A549 (cell line): Measurements from ENCODE around the gene GPR171. TPM values are rescaled to one million over a fixed set of nuclear protein-coding genes. Genes with fewer than 3 reads are reported as not detected.

Experiments
- ATAC-seq, 2 experiments: fragments of 200-7000 bp in 1 of 2; fragments of >200 bp in 1 of 2; cut with Nextera tagmentation in 1 of 2; cut with Tn5 transposase in 1 of 2; 3 replicates each; pipeline versions ENCODE4 v1.8.0 to v1.9.1; 2018 to 2020; ENCODE audit warnings: mild to moderate bottlenecking in 1 of 2, moderate library complexity in 1 of 2
- CTCF ChIA-PET: fragments of 300-600 bp; sonication (Branson Sonifier 250); formaldehyde crosslinking; extraction: SDS; loops from one replicate; lab custom pipeline; 2021; ENCODE audit warnings: antibody characterized with exemption, inconsistent platforms; lab: Yijun Ruan, JAX
- POLR2A ChIA-PET: fragments of 350-600 bp; formaldehyde crosslinking; extraction: SDS; loops from one replicate; lab custom pipeline; 2021; ENCODE audit warnings: antibody characterized with exemption, inconsistent platforms; lab: Yijun Ruan, JAX
- DNase-seq, 2 experiments: peaks; one replicate each; pipeline versions ENCODE4 v3.0.0 to v3.0.0-alpha.2; 2011 to 2016; ENCODE audit warnings: low read depth in 1 of 2, low spot score in 1 of 2
- FAIRE-seq: peaks from 2 replicates; lab custom pipeline; 2011; peaks lifted over from hg19 to GRCh38; lab: Jason Lieb, UNC
- H3K27ac ChIP-seq, 2 experiments: fragments of >200 bp; sonication (Bioruptor Twin); formaldehyde crosslinking; 3 replicates each; pipeline ENCODE4 v1.5.1; 2016 to 2017
- H3K4me1 ChIP-seq: fragments of >200 bp; sonication (Bioruptor Twin); formaldehyde crosslinking; 3 replicates; pipeline ENCODE4 v1.6.1; 2016
- H3K4me2 ChIP-seq: fragments of >200 bp; sonication (Bioruptor Twin); formaldehyde crosslinking; 3 replicates; pipeline ENCODE4 v1.6.1; 2016
- H3K4me3 ChIP-seq: fragments of >200 bp; sonication (Bioruptor Twin); formaldehyde crosslinking; 3 replicates; pipeline ENCODE4 v1.5.1; 2016
- H3K9me3 ChIP-seq: fragments of >200 bp; sonication (Bioruptor Twin); formaldehyde crosslinking; 3 replicates; pipeline ENCODE4 v1.6.1; 2016
- ATOH8 ChIP-seq: fragments of 250-450 bp; sonication (Bioruptor Pico); IDR thresholded peaks from 2 replicates; pipeline ENCODE4 v1.5.0; 2020; ENCODE audit warnings: low read depth, mild to moderate bottlenecking, moderate library complexity
- CBX2 ChIP-seq: fragments of 200-600 bp; sonication (generic); IDR thresholded peaks from 2 replicates; pipeline ENCODE4 v1.6.1; 2016; ENCODE audit warnings: low read depth, mild to moderate bottlenecking, borderline replicate concordance
- CEBPB ChIP-seq, 2 experiments: fragments of >200 bp in 1 of 2; sonication (Bioruptor Twin) in 1 of 2; formaldehyde crosslinking in 1 of 2; IDR thresholded peaks; 2 replicates each; pipeline ENCODE4 v1.6.1; 2012 to 2016
- CTCF ChIP-seq: fragments of >200 bp; sonication (Bioruptor Twin); formaldehyde crosslinking; IDR thresholded peaks from 3 replicates; pipeline ENCODE4 v1.5.1; 2016
- E2F6 ChIP-seq: IDR thresholded peaks from 2 replicates; pipeline ENCODE4 v1.6.1; 2012; ENCODE audit warnings: low read depth, borderline replicate concordance
- EHMT2 ChIP-seq: fragments of 200-600 bp; sonication (generic); IDR thresholded peaks from 2 replicates; pipeline ENCODE4 v1.6.1; 2016; ENCODE audit warnings: antibody characterized with exemption, low read depth, mild to moderate bottlenecking, moderate library complexity
- ESRRA ChIP-seq: fragments of 150-350 bp; IDR thresholded peaks from 2 replicates; pipeline ENCODE4 v1.6.1; 2014; ENCODE audit warnings: mild to moderate bottlenecking, low read length, borderline replicate concordance
- HOXB5 ChIP-seq: fragments of 250-450 bp; sonication (Bioruptor Pico); IDR thresholded peaks from 2 replicates; pipeline ENCODE4 v1.5.0; 2020; ENCODE audit warnings: mild to moderate bottlenecking, moderate library complexity
- KDM5A ChIP-seq: fragments of 200-600 bp; sonication (generic); IDR thresholded peaks from 2 replicates; pipeline ENCODE4 v1.6.1; 2016; ENCODE audit warnings: antibody characterized with exemption, mild to moderate bottlenecking
- RNF2 ChIP-seq: fragments of 200-600 bp; sonication (generic); IDR thresholded peaks from 2 replicates; pipeline ENCODE4 v1.6.1; 2016; ENCODE audit warnings: low read depth, mild to moderate bottlenecking, antibody characterized with exemption, moderate library complexity, borderline replicate concordance
- ZFP36 ChIP-seq: fragments of 450-650 bp; IDR thresholded peaks from 2 replicates; pipeline ENCODE4 v1.6.1; 2014; ENCODE audit warnings: borderline replicate concordance; ENCODE audit not compliant: partially characterized antibody
- ZNF302 ChIP-seq: fragments of 250-450 bp; sonication (Bioruptor Pico); IDR thresholded peaks from 2 replicates; pipeline ENCODE4 v1.9.0; 2021; ENCODE audit warnings: inconsistent platforms, mild to moderate bottlenecking, moderate library complexity
- WGBS: methylation state at CpG from one replicate; pipeline ENCODE4 v1.1.6; 2017; ENCODE audit errors: missing lambda C conversion rate; 5-methylcytosine and 5-hydroxymethylcytosine counted together
- polyA plus RNA-seq, 4 experiments: library from polyadenylated mRNA; depleted of rRNA in 3 of 4; stranded (reverse); fragments of >200 nt; fragmentation: RNase III in 1 of 4; extraction: RNeasy Plus Mini Kit Qiagen cat#74134 plus additional on column Dnase treatment in 1 of 4; gene quantifications; 2 replicates in 3 of 4; 3 replicates in 1 of 4; pipeline ENCODE4 v1.2.3, GENCODE V29; 2011 to 2017

The GPR171 gene
- polyA plus RNA-seq, 2 of the 4 experiments (the other 2 are of a cell fraction) = not detected

GRCh38 chr3:151213151-151213550, 10.1 kb upstream of the GPR171 start:
- Histone ChIP-seq H3K4me1 (peaks cover 22% of the 10 kb centered on the region), H3K27ac (no peak overlapping the region), H3K4me2 (no peak overlapping the region), H3K9me3 (no peaks in the 10 kb centered on the region), H3K4me3 (no peak overlapping the region)
- POLR2A ChIA-PET = no interaction called here
- ATAC-seq = no peak
- no peak for FAIRE-seq
- no peak for TF ChIP-seq KDM5A
- TF ChIP-seq ZNF302 = no peak
- TF ChIP-seq EHMT2 = no peak
- TF ChIP-seq HOXB5 = no peak
- no peak for TF ChIP-seq CEBPB (IDR thresholded peaks at IDR 0.05)
- CTCF ChIA-PET = interaction anchor here (0.6 to 1.5 kb wide), 3 partner anchors 12 to 510 kb away, joined by 3 read pairs; no protein-coding TSS in a partner anchor
- 56% methylated on average over 4 of the region's 4 CpGs for WGBS
- DNase-seq = no peak

GRCh38 chr3:151210676-151211381, 7.8 kb upstream of the GPR171 start:
- Histone ChIP-seq H3K27ac (no peak overlapping the region), H3K4me3 (no peak overlapping the region), H3K4me1 (peaks cover 4% of the 10 kb centered on the region; the same call in 2 of the 3 replicates), H3K4me2 (peak overlapping the region; percentile 39; the same call in 1 of the 3 replicates), H3K9me3 (no peaks in the 10 kb centered on the region)
- TF ChIP-seq CTCF (peak; percentile 8; the same call in 1 of the 3 replicates), ZFP36 (no peak)
- ChIA-PET CTCF (interaction anchor here (0.7 to 2.1 kb wide), 9 partner anchors 10 to 493 kb away, joined by 3 to 7 read pairs (median 3); partner anchors contain the start of gene P2RY14), POLR2A (no interaction called here)
- FAIRE-seq (no peak), DNase-seq (no peak), ATAC-seq (peak in 1 of 2 experiments; percentile 38; a peak in 2 of 6 replicates)
- WGBS = 63% methylated on average over 4 of the region's 4 CpGs

- CTCF ChIA-PET = interaction anchor here (1.1 to 2.1 kb wide), 3 partner anchors 12 to 492 kb away, joined by 3 to 7 read pairs (median 3); partner anchors contain the start of gene P2RY14
- FAIRE-seq = no peak
- no peak overlapping the region for H3K27ac ChIP-seq
- POLR2A ChIA-PET = no interaction called here
- H3K4me3 ChIP-seq = no peak overlapping the region
- H3K4me2 ChIP-seq = no peak overlapping the region
- H3K4me1 ChIP-seq = peaks cover 4% of the 10 kb centered on the region; the same call in 1 of the 3 replicates
- 78% methylated on average over 3 of the region's 3 CpGs for WGBS
- TF ChIP-seq E2F6 = no peak
- no peaks in the 10 kb centered on the region for H3K9me3 ChIP-seq
- no peak for ATAC-seq
- DNase-seq = no peak
These were observed 6.6 kb upstream of the GPR171 start for GRCh38 chr3:151209654-151210053.

GRCh38 chr3:151206201-151206600, 3.2 kb upstream of the GPR171 start:
- TF ChIP-seq HOXB5 = no peak
- no peak for TF ChIP-seq ESRRA
- no peak for TF ChIP-seq RNF2
- no peak for TF ChIP-seq CTCF
- TF ChIP-seq CBX2 = no peak
- TF ChIP-seq ATOH8 (CRISPR knock-in tag) = no peak
- FAIRE-seq = no peak

More at GRCh38 chr3:151206201-151206600, 3.2 kb upstream of the GPR171 start:
- CTCF ChIA-PET = interaction anchor here (0.6 to 0.7 kb wide), 2 partner anchors 11 to 22 kb away, joined by 3 read pairs; no protein-coding TSS in a partner anchor
- WGBS = 67% methylated on average over 3 of the region's 3 CpGs
- ATAC-seq (no peak), DNase-seq (no peak)
- H3K9me3 ChIP-seq = no peaks in the 10 kb centered on the region
- POLR2A ChIA-PET = no interaction called here
- H3K27ac ChIP-seq = no peak overlapping the region
- no peak overlapping the region for H3K4me3 ChIP-seq
- peaks cover 4% of the 10 kb centered on the region; the same call in 1 of the 3 replicates for H3K4me1 ChIP-seq
- no peak overlapping the region for H3K4me2 ChIP-seq
